GM12801 (cell line): ENCODE data around the gene RASGRP3.

Experiments used
- TF ChIP-seq, protein P1 (sequence below): IDR thresholded peaks from one replicate; pipeline ENCODE4 v1.5.1; 2011; ENCODE audit warnings: control low read depth; ENCODE audit not compliant: insufficient read length; ENCODE audit errors: extremely low read depth

Gene RASGRP3

DNA sequence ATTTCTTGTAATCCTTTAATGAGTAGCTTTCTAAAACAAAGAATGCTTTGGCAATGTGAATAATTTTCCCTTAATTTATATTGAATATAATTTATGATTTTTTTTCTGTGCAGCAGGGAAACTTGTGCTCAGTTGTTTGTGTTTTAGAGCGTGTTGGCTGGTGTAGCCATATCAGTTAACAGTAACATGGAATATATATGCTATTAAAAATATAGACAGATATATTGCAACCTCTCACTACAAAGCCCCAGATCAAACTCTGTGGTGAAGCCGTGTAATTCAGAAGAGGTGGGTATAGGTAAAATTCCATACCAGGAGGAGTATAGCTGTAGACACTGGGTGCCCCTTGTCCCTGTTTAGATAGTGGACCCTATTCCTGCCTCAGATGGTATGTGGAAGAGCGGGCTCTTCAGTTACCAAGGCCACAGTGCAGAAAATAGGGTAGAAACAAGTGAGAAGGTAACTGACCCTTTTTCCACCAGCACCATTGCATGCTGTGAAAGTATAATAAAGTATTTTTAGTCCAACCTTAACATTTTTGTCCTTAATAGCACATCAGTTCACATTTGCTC, 18.1 kb upstream of the RASGRP3 start:
- TF ChIP-seq, protein P1, sequence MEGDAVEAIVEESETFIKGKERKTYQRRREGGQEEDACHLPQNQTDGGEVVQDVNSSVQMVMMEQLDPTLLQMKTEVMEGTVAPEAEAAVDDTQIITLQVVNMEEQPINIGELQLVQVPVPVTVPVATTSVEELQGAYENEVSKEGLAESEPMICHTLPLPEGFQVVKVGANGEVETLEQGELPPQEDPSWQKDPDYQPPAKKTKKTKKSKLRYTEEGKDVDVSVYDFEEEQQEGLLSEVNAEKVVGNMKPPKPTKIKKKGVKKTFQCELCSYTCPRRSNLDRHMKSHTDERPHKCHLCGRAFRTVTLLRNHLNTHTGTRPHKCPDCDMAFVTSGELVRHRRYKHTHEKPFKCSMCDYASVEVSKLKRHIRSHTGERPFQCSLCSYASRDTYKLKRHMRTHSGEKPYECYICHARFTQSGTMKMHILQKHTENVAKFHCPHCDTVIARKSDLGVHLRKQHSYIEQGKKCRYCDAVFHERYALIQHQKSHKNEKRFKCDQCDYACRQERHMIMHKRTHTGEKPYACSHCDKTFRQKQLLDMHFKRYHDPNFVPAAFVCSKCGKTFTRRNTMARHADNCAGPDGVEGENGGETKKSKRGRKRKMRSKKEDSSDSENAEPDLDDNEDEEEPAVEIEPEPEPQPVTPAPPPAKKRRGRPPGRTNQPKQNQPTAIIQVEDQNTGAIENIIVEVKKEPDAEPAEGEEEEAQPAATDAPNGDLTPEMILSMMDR = no peak

DNA sequence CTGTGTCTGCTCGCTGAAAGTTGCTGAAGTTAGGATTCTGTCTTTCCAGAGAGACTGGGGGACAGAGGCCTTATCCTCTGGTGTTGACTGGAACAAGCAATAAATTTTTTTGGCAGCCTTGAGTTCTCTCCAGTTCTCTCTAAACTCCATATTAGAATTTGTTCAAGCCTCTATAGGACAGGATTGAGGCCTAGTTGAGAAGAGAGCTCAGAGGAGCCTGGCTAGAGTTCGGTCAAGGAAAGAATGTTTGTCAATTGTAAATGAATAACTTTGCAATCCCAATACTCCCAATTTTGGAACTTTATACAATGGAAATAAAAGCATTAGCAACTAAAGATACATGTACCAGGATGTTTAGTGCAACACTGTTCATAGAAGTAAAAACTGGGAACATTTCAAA, 16.7 kb upstream of the RASGRP3 start:
- TF ChIP-seq, protein P1 = no peak

DNA sequence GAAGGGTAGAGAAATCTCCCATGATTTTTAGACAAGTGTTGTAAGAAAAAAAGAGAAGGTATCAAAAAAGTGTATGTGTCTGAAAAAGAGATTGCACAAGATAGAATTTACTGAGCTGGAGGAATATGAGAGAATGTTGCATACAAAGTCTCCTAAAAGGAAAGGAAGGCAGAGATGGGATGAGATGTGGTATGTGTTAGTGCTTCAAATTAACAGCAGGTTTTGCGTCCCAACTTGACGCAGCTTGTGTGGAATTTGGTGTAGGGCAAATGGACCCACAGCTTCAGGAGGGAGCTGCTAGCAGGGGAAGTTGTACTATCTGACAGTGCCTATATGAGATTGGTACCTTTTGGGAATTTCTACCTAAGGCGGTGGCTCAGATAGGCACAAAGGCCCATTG, 9.0 kb upstream of the RASGRP3 start:
- TF ChIP-seq, protein P1 = no peak

DNA sequence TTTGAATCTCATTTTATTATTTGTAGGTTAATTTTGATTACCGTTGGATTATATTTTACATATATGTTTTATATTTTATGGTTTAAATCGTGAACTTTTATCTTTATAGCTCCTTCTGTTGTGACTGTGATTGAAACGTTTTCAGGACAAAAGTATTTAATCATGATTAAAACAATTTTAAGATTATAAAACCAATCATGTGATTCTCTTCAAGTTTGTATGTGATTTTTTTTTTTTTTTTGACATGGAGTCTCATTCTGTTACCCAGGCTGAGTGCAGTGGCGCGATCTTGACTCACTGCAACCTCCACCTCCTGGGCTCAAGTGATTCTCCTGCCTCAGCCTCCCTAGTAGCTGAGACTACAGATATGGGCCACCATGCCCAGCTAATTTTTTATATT, 7.2 kb upstream of the RASGRP3 start:
- TF ChIP-seq, protein P1 = no peak

DNA sequence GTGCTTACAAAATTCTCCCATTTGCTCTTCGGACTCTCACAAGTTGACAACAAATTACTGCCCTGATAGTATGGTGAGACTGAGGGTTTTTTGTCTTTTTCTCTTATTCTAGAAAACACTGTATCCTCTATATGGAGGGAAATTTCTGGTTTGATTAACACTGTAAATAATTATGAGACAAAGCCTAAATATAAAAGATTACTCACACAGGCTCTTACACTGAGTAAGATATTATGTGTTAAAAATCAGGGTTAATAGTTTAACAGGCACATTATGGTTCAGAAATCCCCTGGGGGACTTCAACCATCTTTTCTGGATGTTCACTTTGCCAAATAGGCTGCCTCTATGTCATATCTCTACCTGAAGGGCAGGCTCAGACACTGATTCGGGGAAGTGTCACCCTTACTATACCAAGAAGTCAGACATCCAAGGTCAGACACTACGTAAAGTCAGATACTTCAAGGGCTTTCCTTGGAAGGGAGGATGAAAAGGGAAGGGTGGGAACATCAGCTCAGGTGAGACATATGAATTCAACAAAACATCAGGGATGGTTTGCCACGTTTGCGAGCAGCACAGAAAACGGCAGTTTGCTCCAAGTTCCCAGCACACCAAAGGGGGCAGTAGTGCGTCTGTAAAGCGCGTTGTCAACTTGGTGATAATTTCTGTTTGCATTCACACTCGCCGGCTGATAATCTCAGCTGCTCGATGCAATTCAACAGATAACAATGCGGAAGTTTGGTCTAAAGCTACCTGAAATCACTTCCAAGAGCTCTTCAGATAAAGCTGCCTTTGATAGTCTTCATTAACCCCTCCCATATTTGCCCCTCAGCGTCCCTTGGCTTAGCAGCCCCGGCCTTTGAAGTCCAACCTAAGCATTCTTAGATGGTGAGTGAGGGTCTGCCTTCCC, 972 bp upstream of the RASGRP3 start:
- TF ChIP-seq, protein P1 = no peak

DNA sequence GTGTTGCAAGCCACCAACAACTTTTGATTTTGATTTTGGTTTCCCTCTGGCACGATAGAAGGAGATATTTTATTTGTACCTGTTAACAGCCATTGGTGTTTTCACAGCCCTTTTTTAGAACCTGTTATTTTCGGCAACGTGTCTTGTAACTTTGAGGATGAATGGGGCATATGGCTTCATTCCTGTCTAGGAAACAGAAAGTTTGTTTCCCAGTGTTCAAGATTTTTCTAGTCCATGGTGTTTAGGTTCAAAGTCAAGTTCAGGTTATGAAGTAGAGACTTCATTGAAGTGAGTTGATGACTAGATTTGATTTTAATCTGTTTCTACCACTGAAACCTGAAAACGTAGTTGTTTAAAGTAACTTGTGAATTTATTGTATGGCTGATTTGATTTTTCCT, 343 bp downstream of the RASGRP3 start:
- TF ChIP-seq, protein P1 = no peak

DNA sequence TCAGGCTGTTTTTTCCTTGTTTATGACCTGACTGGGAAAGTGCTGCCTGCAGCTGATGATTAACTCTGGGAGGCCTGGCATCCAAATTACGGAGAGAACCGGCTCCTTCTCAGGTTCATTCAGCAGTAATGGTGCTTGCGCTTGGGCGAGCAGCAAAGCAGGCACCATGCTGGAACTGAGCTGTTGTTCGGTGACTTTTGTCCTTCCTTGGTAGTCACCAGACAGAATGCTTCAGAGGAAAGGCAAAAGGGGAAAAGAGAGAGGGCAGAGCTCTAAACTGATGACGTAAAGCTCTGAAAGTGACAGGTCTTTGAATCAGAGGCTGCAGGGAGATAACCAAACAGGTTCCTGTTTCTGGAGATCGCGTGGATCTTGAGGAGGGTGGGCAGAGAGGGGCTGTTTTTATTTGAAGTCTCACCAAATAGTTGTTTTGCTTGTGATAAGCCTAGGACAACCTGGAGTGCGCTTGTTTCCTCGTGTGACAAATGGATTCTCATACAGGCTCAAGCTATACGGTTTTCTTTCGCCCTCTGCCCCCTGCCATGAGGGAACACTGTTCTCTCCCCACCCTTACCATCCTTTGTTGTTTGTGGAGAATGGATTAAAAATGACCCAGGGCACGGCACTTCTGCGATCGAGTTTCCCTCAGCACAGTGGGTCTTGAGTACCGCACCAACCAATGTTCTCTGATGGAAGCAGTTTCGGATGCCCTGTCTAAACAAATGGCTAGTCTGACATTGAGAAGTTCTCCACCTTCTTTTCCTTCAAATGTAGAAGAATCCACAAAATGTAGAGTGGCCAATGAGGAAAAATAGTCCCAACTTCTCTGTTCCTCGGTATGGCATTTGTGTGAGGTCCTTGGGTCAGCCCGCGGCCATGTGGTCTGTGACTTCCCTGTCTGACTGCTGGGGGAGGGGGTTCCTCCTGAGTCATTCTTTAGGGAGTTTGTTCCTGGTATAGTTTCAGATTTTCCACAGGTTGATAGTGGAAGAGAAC, 1.3 kb downstream of the RASGRP3 start:
- TF ChIP-seq, protein P1 = no peak
